Measurements from ENCODE around the gene POLK. TPM values are rescaled to one million over a fixed set of nuclear protein-coding genes. Genes with fewer than 3 reads are reported as not detected.

POLK gene
- total RNA-seq, 2 experiments from 2014 or later: 16.0 to 29.5 TPM

DNA sequence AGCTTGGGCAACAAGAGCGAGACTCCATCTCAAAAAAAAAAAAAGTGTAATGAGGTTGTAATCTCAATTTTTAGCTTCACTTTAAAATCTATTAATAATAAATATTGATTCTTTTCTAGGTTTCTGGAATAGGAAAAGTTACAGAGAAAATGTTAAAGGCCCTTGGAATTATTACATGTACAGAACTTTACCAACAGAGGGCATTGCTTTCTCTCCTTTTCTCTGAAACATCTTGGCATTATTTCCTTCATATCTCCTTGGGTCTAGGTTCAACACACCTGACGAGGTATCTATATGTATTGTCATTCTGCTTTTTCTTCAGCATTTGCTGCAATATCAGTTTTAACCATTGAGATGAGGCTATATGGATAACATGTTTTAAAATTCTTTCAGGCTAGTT, 73.0 kb downstream of the POLK start:
- Histone ChIP-seq H3K4me2 (ENCODE audit: low read length) (no peak overlapping the region), H2AFZ (ENCODE audit: low read length) (no peak overlapping the region), H4K20me1 (ENCODE audit: insufficient read depth, low read length) (no peaks in the 10 kb centered on the region), H3K36me3 (ENCODE audit: insufficient read depth, low read length) (peaks cover 41% of the 10 kb centered on the region), H3K27ac (ENCODE audit: low read depth, low read length, poor library complexity, severe bottlenecking) (no peak overlapping the region), H3K4me3 (ENCODE audit: low read depth, low read length, poor library complexity, severe bottlenecking) (no peak overlapping the region), H3K4me1 (ENCODE audit: insufficient read depth, low read length, poor library complexity, severe bottlenecking) (no peaks in the 10 kb centered on the region), H3K9me3 (ENCODE audit: low read length) (no peaks in the 10 kb centered on the region), H3K79me2 (ENCODE audit: insufficient read depth, low read depth, low read length) (no peaks in the 10 kb centered on the region), H3K9me2 (ENCODE audit: insufficient read depth, low read length) (no peaks in the 10 kb centered on the region)
- POLR2A ChIA-PET: no interaction called here
- CTCF ChIA-PET (ENCODE audit: unreplicated experiment): no interaction called here
- intact Hi-C loops (cut with micrococcal nuclease; ENCODE audit: unreplicated experiment): no loop called here
- DNase-seq (ENCODE audit: low spot score): no peak
- BruUV-seq (replicated peaks): no TSS peak
- no peak for TF ChIP-seq EZH2phosphoT487 (IDR thresholded peaks at IDR 0.05; ENCODE audit: borderline replicate concordance, low read depth, low read length)
- TF ChIP-seq, protein P1, sequence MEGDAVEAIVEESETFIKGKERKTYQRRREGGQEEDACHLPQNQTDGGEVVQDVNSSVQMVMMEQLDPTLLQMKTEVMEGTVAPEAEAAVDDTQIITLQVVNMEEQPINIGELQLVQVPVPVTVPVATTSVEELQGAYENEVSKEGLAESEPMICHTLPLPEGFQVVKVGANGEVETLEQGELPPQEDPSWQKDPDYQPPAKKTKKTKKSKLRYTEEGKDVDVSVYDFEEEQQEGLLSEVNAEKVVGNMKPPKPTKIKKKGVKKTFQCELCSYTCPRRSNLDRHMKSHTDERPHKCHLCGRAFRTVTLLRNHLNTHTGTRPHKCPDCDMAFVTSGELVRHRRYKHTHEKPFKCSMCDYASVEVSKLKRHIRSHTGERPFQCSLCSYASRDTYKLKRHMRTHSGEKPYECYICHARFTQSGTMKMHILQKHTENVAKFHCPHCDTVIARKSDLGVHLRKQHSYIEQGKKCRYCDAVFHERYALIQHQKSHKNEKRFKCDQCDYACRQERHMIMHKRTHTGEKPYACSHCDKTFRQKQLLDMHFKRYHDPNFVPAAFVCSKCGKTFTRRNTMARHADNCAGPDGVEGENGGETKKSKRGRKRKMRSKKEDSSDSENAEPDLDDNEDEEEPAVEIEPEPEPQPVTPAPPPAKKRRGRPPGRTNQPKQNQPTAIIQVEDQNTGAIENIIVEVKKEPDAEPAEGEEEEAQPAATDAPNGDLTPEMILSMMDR (conservative IDR thresholded peaks at IDR 0.05; ENCODE audit: low read length): peak; percentile 44; the same call in 1 of the 2 replicates

GRCh38 chr5:75588666-75589065, 77.0 kb downstream of the POLK start:
- Histone ChIP-seq H3K27ac (ENCODE audit: low read depth, low read length, poor library complexity, severe bottlenecking) (no peak overlapping the region), H3K9me3 (ENCODE audit: low read length) (no peaks in the 10 kb centered on the region), H3K79me2 (ENCODE audit: insufficient read depth, low read depth, low read length) (no peaks in the 10 kb centered on the region), H3K4me3 (ENCODE audit: low read depth, low read length, poor library complexity, severe bottlenecking) (no peak overlapping the region), H3K9me2 (ENCODE audit: insufficient read depth, low read length) (no peaks in the 10 kb centered on the region), H3K36me3 (ENCODE audit: insufficient read depth, low read length) (peaks cover 32% of the 10 kb centered on the region), H3K4me1 (ENCODE audit: insufficient read depth, low read length, poor library complexity, severe bottlenecking) (no peaks in the 10 kb centered on the region), H2AFZ (ENCODE audit: low read length) (no peak overlapping the region), H4K20me1 (ENCODE audit: insufficient read depth, low read length) (no peaks in the 10 kb centered on the region), H3K4me2 (ENCODE audit: low read length) (no peak overlapping the region)
- TF ChIP-seq EZH2phosphoT487 (IDR thresholded peaks at IDR 0.05; ENCODE audit: borderline replicate concordance, low read depth, low read length): no peak
- TF ChIP-seq, protein P1 (conservative IDR thresholded peaks at IDR 0.05; ENCODE audit: low read length): no peak
- intact Hi-C loops (cut with micrococcal nuclease; ENCODE audit: unreplicated experiment): no loop called here
- BruUV-seq (replicated peaks): TSS peak; percentile 9
- POLR2A ChIA-PET: no interaction called here
- no peak for DNase-seq (ENCODE audit: low spot score)
- CTCF ChIA-PET (ENCODE audit: unreplicated experiment): no interaction called here

DNA sequence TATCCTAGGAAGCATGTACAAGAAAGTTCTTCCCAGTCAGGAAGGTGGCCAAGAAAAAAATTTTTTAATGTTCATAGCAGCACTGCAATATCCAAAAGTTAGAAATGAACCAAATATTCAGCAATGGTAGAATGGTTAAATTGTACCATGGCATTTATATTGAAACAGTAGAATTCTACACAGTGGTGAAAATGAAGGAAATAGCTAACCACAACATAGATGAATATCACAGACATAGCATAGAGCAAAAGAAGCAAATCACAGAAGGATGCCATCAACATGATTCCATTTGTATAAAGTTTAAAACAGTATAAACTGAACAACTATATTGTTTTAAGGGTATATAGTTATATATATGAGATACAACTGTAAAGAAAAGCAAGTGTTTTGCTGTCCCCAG, 88.8 kb downstream of the POLK start:
- no TSS peak for BruUV-seq (replicated peaks)
- intact Hi-C loops (cut with micrococcal nuclease; ENCODE audit: unreplicated experiment): no loop called here
- Histone ChIP-seq H4K20me1 (ENCODE audit: insufficient read depth, low read length) (no peaks in the 10 kb centered on the region), H3K4me1 (ENCODE audit: insufficient read depth, low read length, poor library complexity, severe bottlenecking) (no peaks in the 10 kb centered on the region), H3K9me2 (ENCODE audit: insufficient read depth, low read length) (no peaks in the 10 kb centered on the region), H2AFZ (ENCODE audit: low read length) (no peak overlapping the region), H3K4me3 (ENCODE audit: low read depth, low read length, poor library complexity, severe bottlenecking) (no peak overlapping the region), H3K27ac (ENCODE audit: low read depth, low read length, poor library complexity, severe bottlenecking) (no peak overlapping the region), H3K36me3 (ENCODE audit: insufficient read depth, low read length) (peaks cover 5% of the 10 kb centered on the region; the same call in 1 of the 2 replicates), H3K9me3 (ENCODE audit: low read length) (no peaks in the 10 kb centered on the region), H3K79me2 (ENCODE audit: insufficient read depth, low read depth, low read length) (no peaks in the 10 kb centered on the region), H3K4me2 (ENCODE audit: low read length) (no peak overlapping the region)
- CTCF ChIA-PET (ENCODE audit: unreplicated experiment): no interaction called here
- TF ChIP-seq, protein P1 (conservative IDR thresholded peaks at IDR 0.05; ENCODE audit: low read length): no peak
- no peak for TF ChIP-seq EZH2phosphoT487 (IDR thresholded peaks at IDR 0.05; ENCODE audit: borderline replicate concordance, low read depth, low read length)
- DNase-seq (ENCODE audit: low spot score): no peak
- POLR2A ChIA-PET: no interaction called here
